ENCODE results near the gene RCVRN.

Gene RCVRN

GRCh38 chr17:9875441-9875840 lies 29.6 kb downstream of the RCVRN start:
- no peaks in the 10 kb centered on the region for H3F3A ChIP-seq (ENCODE audit: insufficient read depth)
- TF ChIP-seq EZH2phosphoT487 (conservative IDR thresholded peaks at IDR 0.05; ENCODE audit: low read length) (no peak), CTCF (IDR thresholded peaks at IDR 0.05; ENCODE audit: insufficient read depth, low read length, poor library complexity, severe bottlenecking) (no peak)
- no peaks in the 10 kb centered on the region for H4K20me1 ChIP-seq (ENCODE audit: low read depth, low read length)
- no peaks in the 10 kb centered on the region for H3K36me3 ChIP-seq (ENCODE audit: low read length)
- no peak overlapping the region for H3K27ac ChIP-seq (ENCODE audit: low read depth, low read length)
- no peak overlapping the region for H3K9ac ChIP-seq (ENCODE audit: low read length)
- H3K27me3 ChIP-seq (ENCODE audit: low read length) = no peaks in the 10 kb centered on the region
- H3K4me3 ChIP-seq (ENCODE audit: insufficient read depth, low read length, poor library complexity, severe bottlenecking) = no peak overlapping the region
- H3K79me2 ChIP-seq (ENCODE audit: insufficient read depth, low read length) = no peaks in the 10 kb centered on the region
- no peaks in the 10 kb centered on the region for H3K9me2 ChIP-seq (replicated peaks; ENCODE audit: insufficient read depth, low read length)
- no peak overlapping the region for H3K4me2 ChIP-seq (ENCODE audit: low read depth, low read length, poor library complexity, severe bottlenecking)
- no peak overlapping the region for H2AFZ ChIP-seq (ENCODE audit: low read depth, low read length, severe bottlenecking)
- no peaks in the 10 kb centered on the region for H3K9me3 ChIP-seq (ENCODE audit: insufficient read depth, low read length)

GRCh38 chr17:9874722-9875121 lies 30.3 kb downstream of the RCVRN start:
- no peaks in the 10 kb centered on the region for H3K9me3 ChIP-seq (ENCODE audit: insufficient read depth, low read length)
- H3F3A ChIP-seq (ENCODE audit: insufficient read depth) = no peaks in the 10 kb centered on the region
- H3K4me3 ChIP-seq (ENCODE audit: insufficient read depth, low read length, poor library complexity, severe bottlenecking) = no peak overlapping the region
- H3K79me2 ChIP-seq (ENCODE audit: insufficient read depth, low read length) = no peaks in the 10 kb centered on the region
- H3K4me2 ChIP-seq (ENCODE audit: low read depth, low read length, poor library complexity, severe bottlenecking) = no peak overlapping the region
- H2AFZ ChIP-seq (ENCODE audit: low read depth, low read length, severe bottlenecking) = no peak overlapping the region
- TF ChIP-seq CTCF (IDR thresholded peaks at IDR 0.05; ENCODE audit: insufficient read depth, low read length, poor library complexity, severe bottlenecking) = no peak
- no peak for TF ChIP-seq EZH2phosphoT487 (conservative IDR thresholded peaks at IDR 0.05; ENCODE audit: low read length)
- H3K36me3 ChIP-seq (ENCODE audit: low read length) = no peaks in the 10 kb centered on the region
- H3K9me2 ChIP-seq (replicated peaks; ENCODE audit: insufficient read depth, low read length) = no peaks in the 10 kb centered on the region
- no peaks in the 10 kb centered on the region for H4K20me1 ChIP-seq (ENCODE audit: low read depth, low read length)
- H3K9ac ChIP-seq (ENCODE audit: low read length) = no peak overlapping the region
- H3K27me3 ChIP-seq (ENCODE audit: low read length) = no peaks in the 10 kb centered on the region
- no peak overlapping the region for H3K27ac ChIP-seq (ENCODE audit: low read depth, low read length)

- no peak overlapping the region for H2AFZ ChIP-seq (ENCODE audit: low read depth, low read length, severe bottlenecking)
- no peaks in the 10 kb centered on the region for H3K27me3 ChIP-seq (ENCODE audit: low read length)
- H3K9me3 ChIP-seq (ENCODE audit: insufficient read depth, low read length) = no peaks in the 10 kb centered on the region
- TF ChIP-seq EZH2phosphoT487 (conservative IDR thresholded peaks at IDR 0.05; ENCODE audit: low read length) = no peak
- no peak for TF ChIP-seq CTCF (IDR thresholded peaks at IDR 0.05; ENCODE audit: insufficient read depth, low read length, poor library complexity, severe bottlenecking)
- H3F3A ChIP-seq (ENCODE audit: insufficient read depth) = no peaks in the 10 kb centered on the region
- no peaks in the 10 kb centered on the region for H3K9me2 ChIP-seq (replicated peaks; ENCODE audit: insufficient read depth, low read length)
- no peak overlapping the region for H3K4me3 ChIP-seq (ENCODE audit: insufficient read depth, low read length, poor library complexity, severe bottlenecking)
- no peaks in the 10 kb centered on the region for H4K20me1 ChIP-seq (ENCODE audit: low read depth, low read length)
- H3K27ac ChIP-seq (ENCODE audit: low read depth, low read length) = no peak overlapping the region
- no peaks in the 10 kb centered on the region for H3K79me2 ChIP-seq (ENCODE audit: insufficient read depth, low read length)
- H3K9ac ChIP-seq (ENCODE audit: low read length) = no peak overlapping the region
- H3K36me3 ChIP-seq (ENCODE audit: low read length) = no peaks in the 10 kb centered on the region
- no peak overlapping the region for H3K4me2 ChIP-seq (ENCODE audit: low read depth, low read length, poor library complexity, severe bottlenecking)
These were observed 32.2 kb downstream of the RCVRN start for GRCh38 chr17:9872852-9873251.
